H1 (cell line): Measurements from ENCODE around the gene MCUB. TPM values are rescaled to one million over a fixed set of nuclear protein-coding genes. Genes with fewer than 3 reads are reported as not detected.
"Not testable (repeated sequence)": the region's sequence is repeated elsewhere in the genome, so short reads cannot be mapped to it uniquely, and the experiment has no call there.

ENCODE experiments used
- CTCF ChIA-PET: fragments of 300-600 bp; sonication (Branson Sonifier 250); formaldehyde crosslinking; loops from one replicate; lab custom pipeline; 2021; ENCODE audit not compliant: partially characterized antibody; lab: Charles Lee
- POLR2A ChIA-PET: fragments of 300-600 bp; sonication (Branson Sonifier 250); formaldehyde crosslinking; loops from one replicate; lab custom pipeline; 2021; ENCODE audit warnings: inconsistent platforms; ENCODE audit not compliant: partially characterized antibody; lab: Charles Lee
- DNase-seq, 2 experiments: peaks; one replicate each; pipeline versions ENCODE4 v3.0.0 to v3.0.0-alpha.2; 2010 to 2022; ENCODE audit warnings: low spot score in 2 of 2, low read depth in 1 of 2, mixed read lengths in 1 of 2
- FAIRE-seq: peaks from 2 replicates; lab custom pipeline; 2011; peaks lifted over from hg19 to GRCh38; lab: Jason Lieb, UNC
- H2AFZ ChIP-seq: 2 replicates; pipeline ENCODE4 v1.8.1; 2012; ENCODE audit warnings: low read length, inconsistent platforms
- H2AK5ac ChIP-seq: 2 replicates; pipeline ENCODE4 v1.6.1; 2013; ENCODE audit warnings: low read depth, low read length
- H2BK120ac ChIP-seq: replicated peaks from 2 replicates; pipeline ENCODE3; 2013; ENCODE audit warnings: low read depth, low read length, inconsistent platforms
- H2BK12ac ChIP-seq: 2 replicates; pipeline ENCODE4 v1.6.1; 2013; ENCODE audit warnings: low read depth, low read length
- H2BK15ac ChIP-seq: 2 replicates; pipeline ENCODE4 v1.6.1; 2013; ENCODE audit warnings: low read length
- H2BK20ac ChIP-seq: 2 replicates; pipeline ENCODE4 v1.6.1; 2013; ENCODE audit warnings: low read length
- H2BK5ac ChIP-seq: 2 replicates; pipeline ENCODE4 v1.6.1; 2013; ENCODE audit warnings: low read depth, low read length
- H3K14ac ChIP-seq: 2 replicates; pipeline ENCODE4 v1.6.1; 2013; ENCODE audit warnings: inconsistent platforms; ENCODE audit not compliant: insufficient read length
- H3K18ac ChIP-seq: 2 replicates; pipeline ENCODE4 v1.6.1; 2013; ENCODE audit warnings: low read length; ENCODE audit errors: extremely low read depth
- H3K23ac ChIP-seq: 2 replicates; pipeline ENCODE4 v1.6.1; 2013; ENCODE audit warnings: inconsistent platforms; ENCODE audit not compliant: insufficient read length
- H3K23me2 ChIP-seq: 2 replicates; pipeline ENCODE4 v1.6.1; 2013; ENCODE audit warnings: low read depth, low read length
- H3K27ac ChIP-seq: 2 replicates; pipeline ENCODE4 v1.6.1; 2011; ENCODE audit warnings: low read depth, low read length, inconsistent platforms
- H3K27me3 ChIP-seq, 4 experiments: replicated peaks in 1 of 4; 1 replicate in 1 of 4; 2 replicates in 3 of 4; pipeline versions ENCODE4 v1.6.1 to v1.8.1; 2011 to 2013; ENCODE audit warnings: low read length in 3 of 4, mild to moderate bottlenecking in 3 of 4, inconsistent platforms in 2 of 4, mixed read lengths in 2 of 4, moderate library complexity in 1 of 4; ENCODE audit not compliant: control insufficient read depth in 3 of 4, insufficient read depth in 3 of 4; ENCODE audit errors: extremely low read depth in 1 of 4
- H3K36me3 ChIP-seq, 4 experiments: 2 replicates each; pipeline versions ENCODE4 v1.6.1 to v1.8.1; 2011 to 2013; ENCODE audit warnings: mild to moderate bottlenecking in 4 of 4, low read length in 3 of 4, moderate library complexity in 2 of 4, control low read depth in 1 of 4, inconsistent platforms in 1 of 4; ENCODE audit not compliant: insufficient read depth in 4 of 4, control insufficient read depth in 2 of 4
- H3K4ac ChIP-seq: replicated peaks from 2 replicates; pipeline ENCODE3; 2013; ENCODE audit warnings: low read length, low read depth, mixed read lengths, inconsistent platforms; ENCODE audit not compliant: insufficient read length
- H3K4me1 ChIP-seq, 4 experiments: replicated peaks in 1 of 4; 1 replicate in 1 of 4; 2 replicates in 3 of 4; pipeline versions ENCODE4 v1.6.1 to v1.8.1; 2011 to 2013; ENCODE audit warnings: low read length in 3 of 4, inconsistent platforms in 2 of 4, mixed read lengths in 1 of 4; ENCODE audit not compliant: insufficient read depth in 4 of 4, control insufficient read depth in 3 of 4
- H3K4me2 ChIP-seq, 2 experiments: 2 replicates each; pipeline versions ENCODE4 v1.6.1 to v1.8.1; 2011 to 2013; ENCODE audit warnings: low read depth in 2 of 2, low read length in 2 of 2, control low read depth in 1 of 2, inconsistent platforms in 1 of 2, mild to moderate bottlenecking in 1 of 2; ENCODE audit not compliant: insufficient read depth in 1 of 2
- H3K4me3 ChIP-seq, 4 experiments: fragments of 200-600, 300-600 bp in 1 of 4; sonication (generic), shearing (Covaris generic), sonication (Bioruptor Twin) in 1 of 4; 2 replicates each; pipeline versions ENCODE4 v1.5.1 to v1.8.1; 2011 to 2016; ENCODE audit warnings: low read length in 4 of 4, low read depth in 3 of 4, control low read depth in 2 of 4, inconsistent platforms in 2 of 4, mild to moderate bottlenecking in 2 of 4, mixed read lengths in 1 of 4, moderate library complexity in 1 of 4; ENCODE audit not compliant: insufficient read depth in 2 of 4; ENCODE audit errors: extremely low read depth in 1 of 4
- H3K56ac ChIP-seq: replicated peaks from 2 replicates; pipeline ENCODE3; 2013; ENCODE audit warnings: low read depth, mild to moderate bottlenecking, mixed read lengths, low read length, inconsistent platforms; ENCODE audit not compliant: insufficient read length
- H3K79me1 ChIP-seq: 2 replicates; pipeline ENCODE4 v1.6.1; 2013; ENCODE audit warnings: low read depth, low read length, control low read depth
- H3K79me2 ChIP-seq, 2 experiments: 2 replicates each; pipeline versions ENCODE4 v1.6.1 to v1.8.1; 2012 to 2013; ENCODE audit warnings: low read length in 2 of 2, mild to moderate bottlenecking in 2 of 2, inconsistent platforms in 1 of 2; ENCODE audit not compliant: insufficient read depth in 2 of 2, control insufficient read depth in 1 of 2
- H3K9ac ChIP-seq, 4 experiments: replicated peaks in 1 of 4; 1 replicate in 1 of 4; 2 replicates in 3 of 4; pipeline versions ENCODE4 v1.6.1 to v1.8.1; 2011 to 2013; ENCODE audit warnings: low read depth in 3 of 4, low read length in 3 of 4, control low read depth in 2 of 4, mild to moderate bottlenecking in 2 of 4, moderate library complexity in 2 of 4, inconsistent platforms in 1 of 4; ENCODE audit errors: extremely low read depth in 1 of 4
- H3K9me3 ChIP-seq, 2 experiments: 2 replicates each; pipeline versions ENCODE4 v1.6.1 to v1.8.1; 2012 to 2013; ENCODE audit warnings: mild to moderate bottlenecking in 2 of 2, moderate library complexity in 2 of 2, control low read depth in 1 of 2, inconsistent platforms in 1 of 2, low read depth in 1 of 2, low read length in 1 of 2, mixed read lengths in 1 of 2; ENCODE audit not compliant: insufficient read depth in 2 of 2
- H4K20me1 ChIP-seq, 2 experiments: replicated peaks in 1 of 2; 2 replicates each; pipeline versions ENCODE3 to v1.8.1; 2011 to 2013; ENCODE audit warnings: inconsistent platforms in 2 of 2, low read length in 2 of 2, mild to moderate bottlenecking in 1 of 2; ENCODE audit not compliant: insufficient read depth in 2 of 2, control insufficient read depth in 1 of 2
- H4K5ac ChIP-seq: 2 replicates; pipeline ENCODE4 v1.6.1; 2013; ENCODE audit warnings: low read length, low read depth, mixed read lengths, inconsistent platforms; ENCODE audit not compliant: insufficient read length
- H4K8ac ChIP-seq: 2 replicates; pipeline ENCODE4 v1.8.0; 2013; ENCODE audit warnings: mild to moderate bottlenecking, moderate library complexity, low read length, inconsistent platforms; ENCODE audit not compliant: insufficient read depth; ENCODE audit errors: extremely low read depth
- H4K91ac ChIP-seq: replicated peaks from 2 replicates; pipeline ENCODE3; 2013; ENCODE audit warnings: low read length, mixed read lengths, inconsistent platforms; ENCODE audit not compliant: insufficient read length
- ASH2L ChIP-seq: fragments of 200-600, 300-600 bp; sonication (generic); IDR thresholded peaks from one replicate; pipeline ENCODE4 v1.7.1; 2017; ENCODE audit warnings: low read length
- CBX5 ChIP-seq: fragments of 300-800, 300-1000 bp; sonication (generic); IDR thresholded peaks from 2 replicates; pipeline ENCODE4 v1.7.1; 2016; ENCODE audit warnings: antibody characterized with exemption, low read length, low read depth
- CREB1 ChIP-seq: IDR thresholded peaks from 2 replicates; pipeline ENCODE4 v1.6.1; 2012; ENCODE audit warnings: inconsistent platforms
- EGR1 ChIP-seq: IDR thresholded peaks from 2 replicates; pipeline ENCODE4 v1.6.1; 2011; ENCODE audit warnings: low read depth, low read length, borderline replicate concordance
- RXRA ChIP-seq: IDR thresholded peaks from 2 replicates; pipeline ENCODE4 v1.6.1; 2011; ENCODE audit warnings: low read depth, mild to moderate bottlenecking, low read length, moderate library complexity; ENCODE audit not compliant: insufficient read depth
- ZNF274 ChIP-seq: IDR thresholded peaks from 2 replicates; pipeline ENCODE4 v1.7.0; 2012; ENCODE audit warnings: low read length, borderline replicate concordance; ENCODE audit errors: extremely low read depth
- WGBS, 2 experiments: shearing (Covaris generic) in 1 of 2; methylation state at CpG; one replicate each; pipeline versions ENCODE4 v1.1.6 to v1.1.7; 2013 to 2015; ENCODE audit warnings: low lambda C conversion rate in 2 of 2, mixed read lengths in 2 of 2, inconsistent platforms in 1 of 2, low coverage in 1 of 2, missing lambda C conversion rate in 1 of 2; ENCODE audit not compliant: insufficient replicate concordance in 2 of 2, insufficient coverage in 1 of 2, insufficient read length in 1 of 2; ENCODE audit errors: extremely low coverage in 1 of 2, missing lambda C conversion rate in 1 of 2; 5-methylcytosine and 5-hydroxymethylcytosine counted together
- polyA plus RNA-seq, 7 experiments: library from polyadenylated mRNA; depleted of rRNA in 3 of 7; stranded (reverse) in 5 of 7; unstranded in 2 of 7; fragments of >200 nt in 5 of 7; fragments of 200-250 nt in 2 of 7; gene quantifications; 1 replicate in 5 of 7; 2 replicates in 1 of 7; 4 replicates in 1 of 7; pipeline versions ENCODE4 v1.2.1 to v1.2.3, GENCODE V29; 2011 to 2013; ENCODE audit warnings: missing spikeins in 2 of 7, mixed read lengths in 2 of 7
- total RNA-seq: library from RNA; stranded (reverse); fragmentation: NEBNext Ultra II Directional; extraction: Animal tissue kit (Norgen Biotek cat#: 25700); gene quantifications from 2 replicates; pipeline ENCODE4 v1.2.1, GENCODE V29; 2021

The MCUB gene
- total and polyA plus RNA-seq, 2 of the 8 experiments (the other 6 are each of a cell fraction or from before 2014, with no cell fraction given) = 15.2 to 19.4 TPM

DNA sequence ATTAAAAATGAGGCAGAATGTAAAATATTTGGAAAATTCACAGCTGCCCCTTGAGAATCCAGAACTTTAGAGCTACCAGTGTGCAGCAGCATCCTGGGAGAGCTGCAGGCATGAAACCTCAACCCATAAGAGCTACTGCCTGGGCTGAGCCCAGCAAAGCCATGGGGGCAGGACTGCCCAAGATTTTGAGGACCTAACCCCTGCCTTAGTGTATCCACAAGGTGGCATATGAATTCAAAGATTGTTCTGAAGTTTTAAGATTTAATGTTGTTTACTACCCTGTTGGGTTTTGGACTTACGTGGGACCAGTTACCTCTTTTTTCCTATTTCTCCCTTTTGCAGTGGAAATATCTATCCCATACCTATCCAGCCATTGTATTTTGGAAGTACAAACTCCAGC is 116.8 kb downstream of the MCUB start (continued):
- no peak for TF ChIP-seq RXRA
- TF ChIP-seq CBX5 = no peak
- no peak for TF ChIP-seq ZNF274
- no peak for TF ChIP-seq ASH2L
- TF ChIP-seq EGR1 = no peak
- no peak for TF ChIP-seq CREB1

DNA sequence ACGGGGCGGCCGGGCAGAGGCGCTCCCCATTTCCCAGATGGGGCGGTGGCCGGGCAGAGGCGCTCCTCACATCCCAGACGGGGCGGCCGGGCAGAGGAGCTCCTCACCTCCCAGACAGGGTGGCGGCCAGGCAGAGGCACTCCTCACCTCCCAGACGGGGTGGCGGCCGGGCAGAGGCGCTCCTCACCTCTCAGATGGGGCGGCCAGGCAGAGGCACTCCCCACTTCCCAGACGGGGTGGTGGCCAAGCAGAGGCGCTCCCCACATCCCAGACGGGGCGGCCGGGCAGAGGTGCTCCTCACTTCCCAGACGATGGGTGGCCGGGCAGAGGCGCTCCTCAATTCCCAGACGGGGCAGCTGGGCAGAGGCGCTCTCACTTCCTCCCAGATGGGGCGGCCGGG is 118.4 kb downstream of the MCUB start:
- H2BK120ac ChIP-seq, H3K9ac ChIP-seq, H2BK20ac ChIP-seq, H3K79me1 ChIP-seq, H2BK12ac ChIP-seq, FAIRE-seq, H3K23me2 ChIP-seq, H3K4ac ChIP-seq, H3K27me3 ChIP-seq, POLR2A ChIA-PET, H3K4me1 ChIP-seq, H4K20me1 ChIP-seq, H2BK15ac ChIP-seq, H2BK5ac ChIP-seq, H4K5ac ChIP-seq, H3K36me3 ChIP-seq, H3K4me2 ChIP-seq, H3K23ac ChIP-seq, H2AFZ ChIP-seq, H3K56ac ChIP-seq, H3K4me3 ChIP-seq, H4K91ac ChIP-seq, H2AK5ac ChIP-seq, H3K79me2 ChIP-seq, H4K8ac ChIP-seq, H3K18ac ChIP-seq, DNase-seq, H3K27ac ChIP-seq, H3K14ac ChIP-seq: not testable (repeated sequence)
- H3K9me3 ChIP-seq = peaks cover 3 to 20% of the 10 kb centered on the region in 2 experiments; a peak in 3 of 4 replicates
- CTCF ChIA-PET = interaction anchor here (0.6 to 1.6 kb wide), 4 partner anchors 8 to 23 kb away, joined by 3 to 6 read pairs (median 4); no protein-coding TSS in a partner anchor
- 93% methylated on average over 14 of the region's 28 CpGs; no CpG with 5 or more reads in 1 of the 2 experiments for WGBS, 2 experiments
